Natural killer cell treated with Interleukin-12 subunit alpha and Interleukin-12 subunit beta and Interleukin-15 and Interleukin-18, amount 100 ng/mL, for 72 hours (primary cell): ENCODE results near the gene PDE2A. TPM values are rescaled to one million over a fixed set of nuclear protein-coding genes. Genes with fewer than 3 reads are reported as not detected.
"Not testable (repeated sequence)": the region's sequence is repeated elsewhere in the genome, so short reads cannot be mapped to it uniquely, and the experiment has no call there.

ENCODE experiments used
- ATAC-seq, 2 donors: fragments of 150-1000 bp; cut with Tn5 transposase in 1 of 2; sonication (Bioruptor Pico), chemical (Tn5 transposase) in 1 of 2; 2 replicates each; pipeline ENCODE4 v1.10.0; 2021
- DNase-seq: peaks from one replicate; pipeline ENCODE4 v3.0.0; 2022; ENCODE audit warnings: low spot score
- H3K27ac Mint-ChIP-seq, 2 donors: 1 replicate in 1 of 2; 2 replicates in 1 of 2; pipeline ENCODE4 v1.8.0; 2022; ENCODE audit warnings: mixed read lengths in 2 of 2, mild to moderate bottlenecking in 1 of 2, moderate library complexity in 1 of 2
- H3K27me3 Mint-ChIP-seq, 2 donors: 1 replicate in 1 of 2; 2 replicates in 1 of 2; pipeline ENCODE4 v1.8.0; 2022; ENCODE audit warnings: mixed read lengths in 2 of 2
- H3K36me3 Mint-ChIP-seq: one replicate; pipeline ENCODE4 v1.8.0; 2022; ENCODE audit warnings: mixed read lengths
- H3K4me1 Mint-ChIP-seq, 2 donors: 1 replicate in 1 of 2; 2 replicates in 1 of 2; pipeline ENCODE4 v1.8.0; 2022; ENCODE audit warnings: low read depth in 2 of 2, mixed read lengths in 2 of 2, mild to moderate bottlenecking in 1 of 2
- H3K4me3 Mint-ChIP-seq: one replicate; pipeline ENCODE4 v1.8.0; 2022; ENCODE audit warnings: mixed read lengths
- H3K9me3 Mint-ChIP-seq: 2 replicates; pipeline ENCODE4 v1.8.0; 2022; ENCODE audit warnings: mixed read lengths
- total RNA-seq, 2 donors: library from RNA; stranded (reverse); gene quantifications; one replicate each; pipeline ENCODE4 v1.2.3, GENCODE V29; 2022

The PDE2A gene
- total RNA-seq, 2 donors from 2014 or later = 2.5 to 7.7 TPM

DNA sequence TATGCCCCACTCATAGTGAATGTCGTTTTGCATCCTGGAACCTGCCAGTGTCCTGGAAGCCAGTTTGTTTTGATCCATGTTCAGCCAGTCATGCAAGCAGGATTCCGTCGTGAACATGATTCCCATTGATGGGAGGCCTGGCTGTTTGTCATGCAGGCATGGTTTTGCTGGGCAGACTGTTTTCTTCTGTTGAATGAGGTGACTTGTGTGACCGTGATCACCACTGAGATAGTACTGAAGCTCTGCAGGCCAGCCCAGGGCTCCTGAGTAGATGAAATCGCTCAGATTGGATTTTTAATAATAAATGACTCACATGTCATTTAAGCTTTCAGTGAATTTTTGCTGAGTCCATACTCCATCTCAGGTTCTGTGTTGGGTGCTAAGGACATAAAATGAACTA lies 117.8 kb downstream of the PDE2A start:
- Mint-ChIP-seq H3K4me1 (peaks cover 14 to 16% of the 10 kb centered on the region in 2 donors), H3K36me3 (no peaks in the 10 kb centered on the region), H3K27ac (no peak overlapping the region), H3K27me3 (peaks cover 0 to 2% of the 10 kb centered on the region in 2 donors), H3K4me3 (no peak overlapping the region), H3K9me3 (no peaks in the 10 kb centered on the region)
- no peak for ATAC-seq
- DNase-seq = no peak

DNA sequence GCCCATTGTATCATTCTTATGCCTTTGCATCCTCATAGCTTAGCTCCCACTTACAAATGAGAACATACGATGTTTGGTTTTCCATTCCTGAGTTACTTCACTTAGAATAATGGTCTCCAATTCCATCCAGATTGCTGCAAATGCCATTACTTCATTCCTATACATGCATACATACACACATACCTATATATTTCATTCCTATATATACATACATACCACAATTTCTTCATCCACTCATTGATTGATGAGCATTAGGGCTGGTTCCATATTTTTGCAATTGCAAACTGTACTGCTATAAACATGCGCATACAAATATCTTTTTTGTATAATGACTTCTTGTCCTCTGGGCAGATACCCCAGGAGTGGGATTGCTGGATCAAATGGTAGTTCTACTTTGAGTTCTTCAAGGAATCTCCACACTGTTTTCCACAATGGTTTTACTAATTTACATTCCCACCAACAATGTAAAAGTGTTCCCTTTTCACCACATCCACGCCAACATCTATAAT lies 119.2 kb downstream of the PDE2A start:
- DNase-seq, H3K9me3 Mint-ChIP-seq, H3K27me3 Mint-ChIP-seq, ATAC-seq, H3K36me3 Mint-ChIP-seq, H3K27ac Mint-ChIP-seq, H3K4me3 Mint-ChIP-seq: not testable (repeated sequence)
- H3K4me1 Mint-ChIP-seq = peaks cover 14 to 16% of the 10 kb centered on the region in 2 donors

- peaks cover 0 to 2% of the 10 kb centered on the region in 2 donors for H3K27me3 Mint-ChIP-seq
These were observed 120.5 kb downstream of the PDE2A start for GRCh38 chr11:72553706-72554105.

GRCh38 chr11:72552399-72552910 lies 121.8 kb downstream of the PDE2A start:
- Mint-ChIP-seq H3K4me3 (no peak overlapping the region), H3K27ac (no peak overlapping the region), H3K4me1 (peaks cover 14 to 16% of the 10 kb centered on the region in 2 donors), H3K36me3 (no peaks in the 10 kb centered on the region), H3K9me3 (no peaks in the 10 kb centered on the region), H3K27me3 (peaks cover 0 to 2% of the 10 kb centered on the region in 2 donors)
- DNase-seq (no peak), ATAC-seq (no peak)

More at GRCh38 chr11:72553706-72554105, 120.5 kb downstream of the PDE2A start:
- H3K9me3 Mint-ChIP-seq = no peaks in the 10 kb centered on the region
- DNase-seq (no peak), ATAC-seq (peak; percentile 63 to 68)
- no peaks in the 10 kb centered on the region for H3K36me3 Mint-ChIP-seq
- H3K4me1 Mint-ChIP-seq = peaks cover 14 to 16% of the 10 kb centered on the region in 2 donors
- no peak overlapping the region for H3K27ac Mint-ChIP-seq
- no peak overlapping the region for H3K4me3 Mint-ChIP-seq

GRCh38 chr11:72551571-72551970 lies 122.7 kb downstream of the PDE2A start:
- no peaks in the 10 kb centered on the region for H3K9me3 Mint-ChIP-seq
- H3K27me3 Mint-ChIP-seq = peaks cover 0 to 2% of the 10 kb centered on the region in 2 donors
- DNase-seq = no peak
- H3K36me3 Mint-ChIP-seq = no peaks in the 10 kb centered on the region
- peaks cover 14 to 16% of the 10 kb centered on the region in 2 donors for H3K4me1 Mint-ChIP-seq
- H3K27ac Mint-ChIP-seq = no peak overlapping the region
- ATAC-seq = no peak
- H3K4me3 Mint-ChIP-seq = no peak overlapping the region

- H3K9me3 Mint-ChIP-seq = no peaks in the 10 kb centered on the region
- H3K4me3 Mint-ChIP-seq = no peak overlapping the region
- H3K4me1 Mint-ChIP-seq = peaks cover 4 to 5% of the 10 kb centered on the region in 2 donors
- ATAC-seq = no peak
- DNase-seq = no peak
- peaks cover 3 to 10% of the 10 kb centered on the region in 2 donors for H3K27me3 Mint-ChIP-seq
- no peaks in the 10 kb centered on the region for H3K36me3 Mint-ChIP-seq
- no peak overlapping the region for H3K27ac Mint-ChIP-seq
These were observed 125.8 kb downstream of the PDE2A start for GRCh38 chr11:72548463-72548862.

DNA sequence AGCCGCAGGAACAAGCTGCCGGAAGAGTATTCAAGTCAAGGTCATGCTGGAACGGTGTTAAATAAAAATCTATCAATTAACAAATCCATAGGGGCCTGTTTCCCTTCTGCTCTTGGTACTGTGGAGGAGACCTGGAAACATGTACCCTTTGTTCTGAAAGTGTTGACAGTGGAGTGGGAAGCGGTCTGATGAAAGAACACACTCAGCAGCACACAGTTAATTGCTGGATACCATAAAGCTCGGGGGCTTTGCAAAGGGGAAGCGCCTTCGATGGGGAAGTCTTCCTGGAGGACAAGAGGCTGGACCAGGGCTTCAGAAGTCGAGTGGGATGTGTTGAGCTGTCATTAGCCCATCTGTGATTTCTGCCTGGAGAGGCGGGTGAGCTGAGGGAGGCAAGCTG lies 127.4 kb downstream of the PDE2A start:
- Mint-ChIP-seq H3K4me3 (no peak overlapping the region), H3K27me3 (peaks cover 3 to 10% of the 10 kb centered on the region in 2 donors), H3K27ac (no peak overlapping the region), H3K36me3 (no peaks in the 10 kb centered on the region), H3K9me3 (no peaks in the 10 kb centered on the region), H3K4me1 (no peaks in the 10 kb centered on the region)
- ATAC-seq (no peak), DNase-seq (no peak)

DNA sequence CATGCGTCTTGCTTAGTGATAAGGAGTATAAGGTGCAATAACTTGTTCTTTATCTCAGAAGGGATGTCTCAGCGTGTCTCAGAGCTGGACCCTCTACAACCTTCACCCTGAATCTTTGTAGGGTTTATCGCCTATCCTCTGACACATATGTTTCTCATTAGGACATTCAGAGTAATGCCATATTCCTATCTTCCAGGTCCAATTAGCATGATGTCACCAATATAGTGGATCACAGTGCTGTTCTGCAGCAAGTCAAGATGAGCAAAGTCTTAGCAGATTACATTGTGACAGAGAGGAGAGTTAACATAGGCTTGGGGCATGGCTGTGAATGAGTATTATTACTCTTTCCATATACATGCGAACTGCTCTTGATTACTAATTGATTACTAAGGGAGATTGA lies 129.6 kb downstream of the PDE2A start:
- Mint-ChIP-seq H3K36me3 (no peaks in the 10 kb centered on the region), H3K27me3 (peaks cover 5 to 10% of the 10 kb centered on the region in 2 donors), H3K4me3 (no peak overlapping the region), H3K9me3 (no peaks in the 10 kb centered on the region), H3K4me1 (no peaks in the 10 kb centered on the region), H3K27ac (no peak overlapping the region)
- ATAC-seq (no peak), DNase-seq (no peak)

GRCh38 chr11:72543849-72544542 lies 130.2 kb downstream of the PDE2A start:
- Mint-ChIP-seq H3K4me1 (no peaks in the 10 kb centered on the region), H3K9me3 (no peaks in the 10 kb centered on the region), H3K27me3 (peaks cover 5 to 10% of the 10 kb centered on the region in 2 donors), H3K27ac (no peak overlapping the region), H3K4me3 (no peak overlapping the region), H3K36me3 (no peaks in the 10 kb centered on the region)
- DNase-seq (no peak), ATAC-seq (no peak)

DNA sequence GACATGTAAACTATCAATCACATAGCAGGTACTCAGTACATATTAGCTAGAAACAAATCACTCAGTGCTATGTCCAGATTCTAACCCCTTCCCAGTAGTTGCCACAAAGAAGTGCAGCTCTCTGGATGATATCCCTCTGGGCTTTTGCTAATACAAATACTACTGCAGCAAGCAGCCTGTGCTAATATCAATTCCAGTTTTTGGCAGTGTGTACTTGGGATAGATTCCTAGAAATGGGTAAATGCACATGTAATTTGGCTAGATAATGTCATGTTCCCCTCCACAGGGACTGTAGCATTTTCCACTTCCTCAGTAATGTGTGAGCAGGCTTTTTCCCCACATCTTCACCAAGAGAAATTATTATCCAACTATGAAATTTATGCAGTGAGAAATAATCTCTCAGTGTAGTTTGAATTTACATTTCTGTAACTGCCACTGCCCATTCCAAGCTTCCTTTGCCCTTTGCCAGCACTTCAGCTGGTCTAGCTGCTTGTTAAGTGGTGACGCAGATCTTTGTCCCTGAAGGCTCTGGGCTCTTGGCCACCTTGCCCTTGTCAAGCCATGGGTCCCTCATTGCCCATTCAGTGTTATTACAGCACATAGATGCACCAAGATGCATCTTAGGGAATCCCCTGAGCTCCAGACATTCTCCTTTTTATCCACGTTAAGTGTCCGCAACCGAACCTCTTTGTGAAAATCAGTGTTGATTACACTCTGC lies 132.8 kb downstream of the PDE2A start:
- ATAC-seq = no peak
- Mint-ChIP-seq H3K4me1 (no peaks in the 10 kb centered on the region), H3K4me3 (no peak overlapping the region), H3K27ac (no peak overlapping the region), H3K36me3 (no peaks in the 10 kb centered on the region), H3K9me3 (no peaks in the 10 kb centered on the region), H3K27me3 (peaks cover 9 to 10% of the 10 kb centered on the region in 2 donors)
- DNase-seq = no peak

DNA sequence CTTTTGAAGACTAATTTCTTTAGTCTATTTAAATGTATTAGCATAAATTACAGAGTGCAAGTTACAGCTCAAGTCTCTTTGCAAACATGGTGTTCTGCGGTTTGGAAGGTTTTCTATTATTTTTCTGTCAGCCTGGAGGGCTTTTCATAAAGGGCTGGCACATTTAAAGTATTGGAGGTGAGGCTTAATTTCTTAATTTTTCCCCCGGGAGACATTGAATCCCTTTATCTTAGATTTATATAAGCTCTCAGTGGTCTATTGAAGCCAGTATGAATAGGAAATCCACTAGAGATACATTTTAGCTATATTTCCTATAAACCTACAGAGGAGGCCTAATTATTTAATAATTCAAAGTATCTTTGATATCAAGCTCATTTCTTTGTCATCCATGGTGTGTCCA lies 137.2 kb downstream of the PDE2A start:
- DNase-seq = no peak
- H3K4me1 Mint-ChIP-seq = peaks cover 0 to 3% of the 10 kb centered on the region in 2 donors
- H3K9me3 Mint-ChIP-seq = no peaks in the 10 kb centered on the region
- no peak overlapping the region for H3K27ac Mint-ChIP-seq
- H3K4me3 Mint-ChIP-seq = no peak overlapping the region
- no peak for ATAC-seq
- peaks cover 0 to 14% of the 10 kb centered on the region in 2 donors for H3K27me3 Mint-ChIP-seq
- no peaks in the 10 kb centered on the region for H3K36me3 Mint-ChIP-seq

GRCh38 chr11:72535194-72535547 lies 139.1 kb downstream of the PDE2A start:
- no peaks in the 10 kb centered on the region for H3K9me3 Mint-ChIP-seq
- H3K27me3 Mint-ChIP-seq = peaks cover 0 to 15% of the 10 kb centered on the region in 2 donors
- peaks cover 0 to 7% of the 10 kb centered on the region in 2 donors for H3K4me1 Mint-ChIP-seq
- H3K27ac Mint-ChIP-seq = no peak overlapping the region
- no peak overlapping the region for H3K4me3 Mint-ChIP-seq
- no peak for DNase-seq
- no peak for ATAC-seq
- H3K36me3 Mint-ChIP-seq = no peaks in the 10 kb centered on the region

GRCh38 chr11:72534371-72535193 lies 139.6 kb downstream of the PDE2A start:
- peaks cover 0 to 15% of the 10 kb centered on the region in 2 donors for H3K27me3 Mint-ChIP-seq
- no peak overlapping the region for H3K4me3 Mint-ChIP-seq
- ATAC-seq = no peak

More at GRCh38 chr11:72534371-72535193, 139.6 kb downstream of the PDE2A start:
- Mint-ChIP-seq H3K36me3 (no peaks in the 10 kb centered on the region), H3K9me3 (no peaks in the 10 kb centered on the region), H3K27ac (no peak overlapping the region), H3K4me1 (peaks cover 0 to 8% of the 10 kb centered on the region in 2 donors)
- no peak for DNase-seq
